DND-41 (cell line): ENCODE data around the gene PAN2.
"Not testable (repeated sequence)": the region's sequence is repeated elsewhere in the genome, so short reads cannot be mapped to it uniquely, and the experiment has no call there.

Experiments
- ATAC-seq: fragments of 200-7000 bp; cut with Tn5 transposase; 3 replicates; pipeline ENCODE4 v1.9.1; 2021; ENCODE audit warnings: low read depth; ENCODE audit not compliant: insufficient read depth
- DNase-seq: peaks from one replicate; pipeline ENCODE4 v3.0.0-alpha.2; 2020
- H2AFZ ChIP-seq: 2 replicates; pipeline ENCODE4 v1.6.0; 2012; ENCODE audit warnings: low read depth, low read length
- H3K27ac ChIP-seq: 2 replicates; pipeline ENCODE4 v1.5.1; 2012; ENCODE audit warnings: low read length, inconsistent platforms
- H3K27me3 ChIP-seq: fragments of 200-600 bp; sonication (generic); 2 replicates; pipeline ENCODE4 v1.6.0; 2012; ENCODE audit warnings: low read length, mild to moderate bottlenecking, inconsistent platforms; ENCODE audit not compliant: insufficient read depth, poor library complexity
- H3K36me3 ChIP-seq: 2 replicates; pipeline ENCODE4 v1.5.1; 2012; ENCODE audit warnings: low read length, inconsistent platforms; ENCODE audit not compliant: insufficient read depth
- H3K4me1 ChIP-seq: 2 replicates; pipeline ENCODE4 v1.5.1; 2012; ENCODE audit warnings: mild to moderate bottlenecking, low read length; ENCODE audit not compliant: insufficient read depth
- H3K4me2 ChIP-seq: 2 replicates; pipeline ENCODE4 v1.6.0; 2012; ENCODE audit warnings: mild to moderate bottlenecking, moderate library complexity, low read length, inconsistent platforms; ENCODE audit not compliant: insufficient read depth
- H3K4me3 ChIP-seq, 2 experiments: fragments of 200-600 bp in 1 of 2; shearing (Covaris generic) in 1 of 2; 2 replicates each; pipeline ENCODE4 v1.5.1; 2012 to 2016; ENCODE audit warnings: inconsistent platforms in 2 of 2, low read length in 2 of 2, mild to moderate bottlenecking in 2 of 2, low read depth in 1 of 2, moderate library complexity in 1 of 2
- H3K79me2 ChIP-seq: 2 replicates; pipeline ENCODE4 v1.6.0; 2012; ENCODE audit warnings: low read length, inconsistent platforms; ENCODE audit not compliant: insufficient read depth
- H3K9ac ChIP-seq: 2 replicates; pipeline ENCODE4 v1.6.0; 2012; ENCODE audit warnings: low read depth, mild to moderate bottlenecking, inconsistent platforms, low read length, moderate library complexity
- H3K9me3 ChIP-seq: 2 replicates; pipeline ENCODE4 v1.5.1; 2012; ENCODE audit warnings: low read length, moderate library complexity, mild to moderate bottlenecking, inconsistent platforms; ENCODE audit not compliant: insufficient read depth, severe bottlenecking
- H4K20me1 ChIP-seq: 2 replicates; pipeline ENCODE4 v1.6.0; 2012; ENCODE audit warnings: low read length; ENCODE audit not compliant: insufficient read depth
- EZH2 ChIP-seq: IDR thresholded peaks from 3 replicates; pipeline ENCODE4 v1.6.1; 2012; ENCODE audit warnings: borderline replicate concordance, low read depth, mild to moderate bottlenecking, moderate library complexity, low read length, inconsistent platforms; ENCODE audit not compliant: severe bottlenecking
- TF ChIP-seq, protein P1 (sequence below): IDR thresholded peaks from 2 replicates; pipeline ENCODE4 v1.5.1; 2012; ENCODE audit warnings: borderline replicate concordance, low read length, moderate library complexity, mild to moderate bottlenecking; ENCODE audit not compliant: poor library complexity, severe bottlenecking; ENCODE audit errors: extremely low read depth

Gene PAN2

DNA sequence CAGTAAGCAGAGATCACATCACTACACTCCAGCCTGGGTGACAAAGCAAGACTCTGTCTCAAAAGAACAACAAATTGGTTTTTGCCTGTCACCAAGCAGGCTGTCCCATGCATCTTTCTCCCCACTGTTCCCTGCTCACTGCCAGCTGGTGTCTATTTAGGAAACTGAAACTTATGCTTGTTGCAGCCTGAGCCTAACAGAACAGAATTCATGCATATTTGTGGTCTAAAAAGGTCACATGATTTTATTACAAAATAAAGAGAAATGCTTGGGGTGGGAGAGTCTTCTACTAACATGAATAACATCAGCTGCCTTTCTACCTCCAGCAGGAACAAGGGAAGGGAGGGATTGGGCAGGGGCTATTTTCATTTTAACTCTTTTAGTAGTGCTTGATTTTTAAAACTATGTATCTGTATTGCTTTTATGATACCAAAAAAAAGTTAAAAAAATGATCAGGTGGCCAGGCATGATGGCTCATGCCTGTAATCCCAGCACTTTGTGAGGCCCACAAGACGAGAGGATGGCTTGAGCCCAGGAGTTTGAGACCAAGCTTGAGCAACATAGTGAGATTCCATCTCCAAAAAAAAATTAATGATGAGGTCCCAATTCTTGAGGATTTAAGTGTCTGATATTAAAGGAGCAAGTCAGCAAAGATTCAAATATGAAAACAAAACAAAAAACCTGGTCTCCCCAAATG is 25.2 kb upstream of the PAN2 start:
- peak overlapping the region; percentile 73 for H2AFZ ChIP-seq
- H3K27me3 ChIP-seq, result no peaks in the 10 kb centered on the region
- H4K20me1 ChIP-seq, result no peaks in the 10 kb centered on the region

DNA sequence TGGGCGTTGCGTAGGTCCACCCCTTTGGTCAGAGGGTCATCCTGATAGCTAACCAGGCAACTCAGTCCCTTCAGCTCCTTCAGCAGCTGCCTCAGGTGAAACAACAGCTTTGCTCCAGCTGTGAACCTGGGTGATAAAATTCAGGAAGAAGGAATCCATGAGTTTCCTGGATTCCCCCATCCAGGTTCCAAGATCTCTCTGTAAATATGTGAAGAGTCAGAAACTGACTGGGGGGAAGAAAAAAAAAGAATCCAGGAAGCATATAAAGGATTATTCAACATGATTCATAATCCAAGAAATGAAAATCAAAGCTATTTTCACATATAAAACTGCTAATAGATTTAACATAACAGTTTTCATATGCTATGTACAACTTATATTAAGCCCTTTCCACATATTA is 17.5 kb upstream of the PAN2 start:
- H3K79me2 ChIP-seq, result no peaks in the 10 kb centered on the region
- H3K9me3 ChIP-seq, result no peaks in the 10 kb centered on the region
- no peaks in the 10 kb centered on the region for H3K4me1 ChIP-seq
- TF ChIP-seq, protein P1, sequence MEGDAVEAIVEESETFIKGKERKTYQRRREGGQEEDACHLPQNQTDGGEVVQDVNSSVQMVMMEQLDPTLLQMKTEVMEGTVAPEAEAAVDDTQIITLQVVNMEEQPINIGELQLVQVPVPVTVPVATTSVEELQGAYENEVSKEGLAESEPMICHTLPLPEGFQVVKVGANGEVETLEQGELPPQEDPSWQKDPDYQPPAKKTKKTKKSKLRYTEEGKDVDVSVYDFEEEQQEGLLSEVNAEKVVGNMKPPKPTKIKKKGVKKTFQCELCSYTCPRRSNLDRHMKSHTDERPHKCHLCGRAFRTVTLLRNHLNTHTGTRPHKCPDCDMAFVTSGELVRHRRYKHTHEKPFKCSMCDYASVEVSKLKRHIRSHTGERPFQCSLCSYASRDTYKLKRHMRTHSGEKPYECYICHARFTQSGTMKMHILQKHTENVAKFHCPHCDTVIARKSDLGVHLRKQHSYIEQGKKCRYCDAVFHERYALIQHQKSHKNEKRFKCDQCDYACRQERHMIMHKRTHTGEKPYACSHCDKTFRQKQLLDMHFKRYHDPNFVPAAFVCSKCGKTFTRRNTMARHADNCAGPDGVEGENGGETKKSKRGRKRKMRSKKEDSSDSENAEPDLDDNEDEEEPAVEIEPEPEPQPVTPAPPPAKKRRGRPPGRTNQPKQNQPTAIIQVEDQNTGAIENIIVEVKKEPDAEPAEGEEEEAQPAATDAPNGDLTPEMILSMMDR, result no peak
- no peak for TF ChIP-seq EZH2
- no peak overlapping the region for H3K9ac ChIP-seq
- H3K4me3 ChIP-seq, result no peak overlapping the region
- no peak overlapping the region for H2AFZ ChIP-seq
- peaks cover 76% of the 10 kb centered on the region for H3K36me3 ChIP-seq
- H3K27ac ChIP-seq, result no peak overlapping the region
- no peak for ATAC-seq
- no peaks in the 10 kb centered on the region for H3K27me3 ChIP-seq
- no peak overlapping the region for H3K4me2 ChIP-seq
- H4K20me1 ChIP-seq, result no peaks in the 10 kb centered on the region
- no peak for DNase-seq

More for the DNA sequence above, 25.2 kb upstream of the PAN2 start:
- no peak for TF ChIP-seq EZH2
- TF ChIP-seq, protein P1, result no peak
- peak overlapping the region; percentile 82 for H3K4me2 ChIP-seq
- no peak for ATAC-seq
- H3K27ac ChIP-seq, result peak overlapping the region; percentile 77
- H3K9ac ChIP-seq, result peak overlapping the region; percentile 70
- H3K4me3 ChIP-seq, result peak overlapping the region; percentile 72 to 77
- peaks cover 27% of the 10 kb centered on the region for H3K4me1 ChIP-seq
- no peaks in the 10 kb centered on the region for H3K9me3 ChIP-seq
- no peak for DNase-seq
- H3K36me3 ChIP-seq, result peaks cover 23% of the 10 kb centered on the region
- peaks cover 21% of the 10 kb centered on the region for H3K79me2 ChIP-seq

DNA sequence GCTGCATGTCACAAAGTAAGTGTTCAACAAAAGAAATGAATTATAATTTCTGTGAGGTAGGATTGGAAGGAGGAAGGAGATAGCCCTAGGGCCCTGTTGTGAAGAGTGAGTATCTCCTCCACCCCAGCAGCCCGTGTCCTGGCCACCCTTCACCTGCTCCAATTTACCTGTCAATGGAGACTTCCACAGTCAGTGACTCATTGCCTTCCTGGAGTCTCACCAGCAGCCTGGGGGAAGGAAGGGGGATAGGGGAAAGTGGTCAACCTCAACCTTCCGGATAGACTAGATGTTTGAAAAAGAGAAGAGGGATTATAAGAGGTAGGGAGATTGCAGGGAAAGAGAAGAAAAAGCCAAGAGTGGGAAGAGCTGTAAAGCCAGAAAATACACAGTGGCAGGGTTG is 16.9 kb upstream of the PAN2 start:
- Histone ChIP-seq H4K20me1 (no peaks in the 10 kb centered on the region), H3K9ac (no peak overlapping the region), H3K27me3 (no peaks in the 10 kb centered on the region), H3K79me2 (no peaks in the 10 kb centered on the region), H3K36me3 (peaks cover 76% of the 10 kb centered on the region), H3K27ac (no peak overlapping the region), H2AFZ (no peak overlapping the region), H3K4me3 (no peak overlapping the region), H3K4me2 (no peak overlapping the region), H3K4me1 (no peaks in the 10 kb centered on the region), H3K9me3 (no peaks in the 10 kb centered on the region)
- DNase-seq (no peak), ATAC-seq (no peak)
- TF ChIP-seq, protein P1, result no peak
- TF ChIP-seq EZH2, result no peak

DNA sequence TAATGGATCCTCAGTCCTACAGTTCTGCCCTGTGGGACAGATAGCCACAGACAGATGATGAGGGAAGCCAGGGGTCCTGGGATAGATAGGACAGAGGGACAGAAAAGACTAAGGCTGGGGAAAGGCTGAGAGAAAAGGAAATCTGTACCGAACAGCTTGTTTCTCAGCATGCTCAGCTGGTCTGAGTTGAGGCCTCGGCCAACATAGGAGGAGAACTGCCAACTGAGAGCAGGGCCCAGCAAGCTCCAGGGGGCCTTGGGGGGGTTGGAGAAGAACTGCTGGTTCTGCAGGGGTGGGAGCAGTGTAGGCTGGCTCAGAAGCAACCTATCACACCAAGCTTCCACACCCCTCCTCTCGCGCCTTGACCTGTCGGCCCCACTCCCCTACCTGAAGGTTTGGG is 15.0 kb upstream of the PAN2 start:
- Histone ChIP-seq H3K4me2 (no peak overlapping the region), H3K79me2 (no peaks in the 10 kb centered on the region), H3K36me3 (peaks cover 63% of the 10 kb centered on the region), H3K4me3 (no peak overlapping the region), H4K20me1 (no peaks in the 10 kb centered on the region), H3K9me3 (no peaks in the 10 kb centered on the region), H3K27me3 (no peaks in the 10 kb centered on the region), H2AFZ (no peak overlapping the region), H3K9ac (no peak overlapping the region), H3K4me1 (no peaks in the 10 kb centered on the region), H3K27ac (no peak overlapping the region)
- ATAC-seq (no peak), DNase-seq (no peak)
- TF ChIP-seq, protein P1, result no peak
- TF ChIP-seq EZH2, result no peak

DNA sequence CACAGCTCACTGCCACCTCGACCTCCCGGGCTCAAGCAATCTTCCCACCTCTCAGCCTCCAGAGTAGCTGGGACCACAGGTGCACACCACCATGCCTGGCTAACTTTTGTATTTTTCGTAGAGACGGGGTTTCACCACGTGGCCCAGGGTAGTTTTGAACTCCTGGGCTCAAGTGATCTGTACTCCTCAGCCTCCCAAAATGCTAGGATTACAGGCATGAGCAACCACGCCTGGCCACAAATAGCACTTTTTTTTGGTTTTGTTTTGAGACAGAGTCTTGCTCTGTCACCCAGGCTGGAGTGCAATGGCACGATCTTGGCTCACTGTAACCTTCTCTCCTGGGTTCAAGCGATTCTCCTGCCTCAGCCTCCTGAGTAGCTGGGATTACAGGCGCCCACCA is 13.5 kb upstream of the PAN2 start:
- not testable (repeated sequence) for H3K9me3 ChIP-seq, H3K4me1 ChIP-seq, H3K4me3 ChIP-seq, H3K27ac ChIP-seq, H3K4me2 ChIP-seq, H3K9ac ChIP-seq, ATAC-seq, H4K20me1 ChIP-seq, DNase-seq, H3K79me2 ChIP-seq, H2AFZ ChIP-seq, H3K27me3 ChIP-seq
- H3K36me3 ChIP-seq, result peaks cover 69% of the 10 kb centered on the region
